ENCODE data around the gene ZMYM2.

ZMYM2 gene

GRCh38 chr13:19952850-19953249 lies 5.7 kb upstream of the ZMYM2 start:
- H3K9me3 ChIP-seq (ENCODE audit: severe bottlenecking) = no peaks in the 10 kb centered on the region
- no peak for DNase-seq
- no peak overlapping the region for H3K4me3 ChIP-seq (ENCODE audit: low read depth, low read length)
- no peak for TF ChIP-seq CTCF (IDR thresholded peaks at IDR 0.05; ENCODE audit: low read depth, low read length)
- H3K27ac ChIP-seq = no peak overlapping the region
- no peaks in the 10 kb centered on the region; the same call in 1 of the 2 replicates for H3K36me3 ChIP-seq
- no peaks in the 10 kb centered on the region for H3K27me3 ChIP-seq (ENCODE audit: insufficient read depth, low read depth, severe bottlenecking)

- no peak for DNase-seq
- TF ChIP-seq CTCF (IDR thresholded peaks at IDR 0.05; ENCODE audit: low read depth, low read length) = no peak
- H3K27me3 ChIP-seq (ENCODE audit: insufficient read depth, low read depth, severe bottlenecking) = no peaks in the 10 kb centered on the region
- no peak overlapping the region for H3K27ac ChIP-seq
- H3K9me3 ChIP-seq (ENCODE audit: severe bottlenecking) = no peaks in the 10 kb centered on the region
- H3K4me3 ChIP-seq (ENCODE audit: low read depth, low read length) = no peak overlapping the region
- H3K36me3 ChIP-seq = peaks cover 18% of the 10 kb centered on the region
These were observed 2.5 kb upstream of the ZMYM2 start for GRCh38 chr13:19955873-19956559.

GRCh38 chr13:19957320-19958154 lies 990 bp upstream of the ZMYM2 start:
- peak overlapping the region; percentile 74 for H3K4me3 ChIP-seq (ENCODE audit: low read depth, low read length)
- H3K27me3 ChIP-seq (ENCODE audit: insufficient read depth, low read depth, severe bottlenecking) = no peaks in the 10 kb centered on the region
- peak; percentile 94 for DNase-seq
- peak; percentile 74 for TF ChIP-seq CTCF (IDR thresholded peaks at IDR 0.05; ENCODE audit: low read depth, low read length)
- peaks cover 30% of the 10 kb centered on the region for H3K36me3 ChIP-seq
- peak overlapping the region; percentile 99 for H3K27ac ChIP-seq
- no peaks in the 10 kb centered on the region for H3K9me3 ChIP-seq (ENCODE audit: severe bottlenecking)

GRCh38 chr13:19959141-19959830 lies 759 bp downstream of the ZMYM2 start:
- 0 out of 2 replicates have a peak, but pooled peaks have one; percentile 22 for TF ChIP-seq CTCF (IDR thresholded peaks at IDR 0.05; ENCODE audit: low read depth, low read length)
- H3K36me3 ChIP-seq = peaks cover 46% of the 10 kb centered on the region

GRCh38 chr13:19959831-19960652 lies 1.5 kb downstream of the ZMYM2 start:
- no peaks in the 10 kb centered on the region for H3K27me3 ChIP-seq (ENCODE audit: insufficient read depth, low read depth, severe bottlenecking)
- H3K36me3 ChIP-seq = peaks cover 53% of the 10 kb centered on the region
- H3K4me3 ChIP-seq (ENCODE audit: low read depth, low read length) = peak overlapping the region; percentile 81
- peak; percentile 94 for DNase-seq
- peak; percentile 86 for TF ChIP-seq CTCF (IDR thresholded peaks at IDR 0.05; ENCODE audit: low read depth, low read length)
- H3K27ac ChIP-seq = peak overlapping the region; percentile 99
- H3K9me3 ChIP-seq (ENCODE audit: severe bottlenecking) = no peaks in the 10 kb centered on the region

More at GRCh38 chr13:19959141-19959830, 759 bp downstream of the ZMYM2 start:
- H3K9me3 ChIP-seq (ENCODE audit: severe bottlenecking) = no peaks in the 10 kb centered on the region
- H3K4me3 ChIP-seq (ENCODE audit: low read depth, low read length) = peak overlapping the region; percentile 81
- H3K27ac ChIP-seq = peak overlapping the region; percentile 99
- DNase-seq = peak; percentile 70
- no peaks in the 10 kb centered on the region for H3K27me3 ChIP-seq (ENCODE audit: insufficient read depth, low read depth, severe bottlenecking)
